ENCODE results near the gene FAR1. TPM values are rescaled to one million over a fixed set of nuclear protein-coding genes. Genes with fewer than 3 reads are reported as not detected.

The FAR1 gene
- total RNA-seq, 2 experiments from 2014 or later: 50.3 to 51.6 TPM

DNA sequence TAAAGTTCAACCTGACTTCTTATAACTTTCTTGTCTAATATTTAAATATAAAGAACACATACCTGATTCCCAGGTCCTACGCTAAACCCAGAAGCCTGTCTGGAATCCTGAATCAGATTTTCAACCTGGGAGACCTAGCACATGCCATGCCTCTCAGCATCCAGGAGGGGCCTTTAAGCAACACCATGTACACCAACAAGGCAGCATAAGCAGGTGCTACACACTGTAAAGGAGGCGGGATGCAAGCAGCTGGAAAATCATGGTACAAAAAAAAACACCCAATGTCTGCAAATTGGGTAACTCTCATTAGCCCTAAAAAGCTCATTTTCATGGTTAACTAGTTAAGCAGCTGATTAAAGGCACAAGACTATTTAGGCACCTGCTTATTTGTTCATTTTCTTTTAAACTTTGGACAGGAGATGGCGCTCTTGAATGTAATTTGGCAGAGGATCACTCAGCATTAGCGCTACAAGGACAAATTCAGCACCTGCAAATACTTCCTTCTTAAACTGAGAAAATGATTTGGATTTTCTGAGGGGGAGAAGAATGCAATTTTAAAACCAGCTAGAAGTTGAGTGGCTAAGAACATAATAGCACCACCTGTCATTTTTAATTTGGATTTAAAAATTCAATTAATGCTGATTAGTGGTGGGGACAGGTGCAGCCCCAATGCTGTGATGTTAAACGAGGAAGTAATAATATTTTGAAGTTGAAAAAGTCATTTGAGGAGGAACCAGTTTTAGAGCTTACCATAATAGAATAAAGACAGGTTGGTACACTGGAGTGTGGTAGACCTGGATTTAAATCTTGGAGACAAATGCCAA is 104.0 kb downstream of the FAR1 start:
- ChIA-PET CTCF (interaction anchor here (0.8 to 1.9 kb wide), 6 partner anchors 10 to 478 kb away, joined by 3 to 5 read pairs (median 4); partner anchors contain the start of gene SPON1), POLR2A (no interaction called here)

DNA sequence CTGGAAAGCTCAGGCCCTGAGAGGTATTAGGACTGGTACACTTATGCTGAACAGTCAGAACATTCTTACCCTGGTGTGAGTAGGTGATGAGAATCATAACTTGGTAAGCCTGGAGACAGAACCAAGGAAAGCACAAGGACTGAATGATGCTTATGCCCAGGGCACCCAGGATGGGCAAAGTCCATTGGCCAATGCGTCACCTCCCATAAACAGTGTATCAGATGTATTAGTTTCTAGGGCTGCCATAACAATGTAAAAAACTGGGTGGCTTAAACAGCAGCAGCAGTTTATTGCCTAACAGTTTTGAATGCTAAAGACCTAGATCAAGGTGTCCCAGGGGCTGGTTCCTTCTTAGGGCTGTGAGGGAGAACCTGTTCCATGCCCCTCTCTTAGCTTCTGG is 107.0 kb downstream of the FAR1 start:
- POLR2A ChIA-PET: no interaction called here
- CTCF ChIA-PET: interaction anchor here (1.6 kb wide), 1 partner anchor 181 kb away, joined by 5 read pairs; no protein-coding TSS in a partner anchor

DNA sequence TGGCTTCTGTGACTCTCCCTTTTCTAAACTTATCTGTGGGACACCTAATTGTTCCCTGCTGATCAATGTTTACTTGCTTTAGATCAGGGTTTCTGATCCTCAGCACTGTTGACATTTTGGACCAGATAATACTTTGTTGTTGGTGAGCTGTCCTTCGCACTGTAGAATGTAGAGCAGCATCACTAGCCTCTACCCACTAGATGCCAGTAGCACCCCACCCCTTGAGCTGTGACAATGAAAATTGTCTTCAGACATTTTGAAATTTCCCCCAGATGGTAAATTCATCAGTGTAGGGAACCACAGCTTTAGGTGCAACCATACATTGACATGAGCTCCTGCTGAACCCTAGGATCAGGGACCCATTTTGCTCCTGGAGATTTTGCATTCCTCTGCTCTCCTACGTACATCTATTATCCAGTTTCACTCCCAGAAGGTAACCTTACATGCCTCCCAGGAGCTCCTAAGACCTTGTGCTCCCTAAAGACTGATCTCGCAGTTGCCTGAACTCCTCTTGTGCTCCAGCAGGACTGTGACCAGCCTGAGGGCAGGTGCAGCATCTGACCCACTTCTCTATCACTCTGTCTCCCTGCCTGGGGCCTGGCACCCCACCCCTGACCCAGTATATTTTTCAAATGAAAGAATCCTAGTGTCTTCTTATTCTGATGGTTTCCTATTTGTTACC is 107.8 kb downstream of the FAR1 start:
- POLR2A ChIA-PET: no interaction called here
- CTCF ChIA-PET: interaction anchor here (1.3 to 1.6 kb wide), 2 partner anchors 10 to 180 kb away, joined by 4 to 5 read pairs; no protein-coding TSS in a partner anchor

DNA sequence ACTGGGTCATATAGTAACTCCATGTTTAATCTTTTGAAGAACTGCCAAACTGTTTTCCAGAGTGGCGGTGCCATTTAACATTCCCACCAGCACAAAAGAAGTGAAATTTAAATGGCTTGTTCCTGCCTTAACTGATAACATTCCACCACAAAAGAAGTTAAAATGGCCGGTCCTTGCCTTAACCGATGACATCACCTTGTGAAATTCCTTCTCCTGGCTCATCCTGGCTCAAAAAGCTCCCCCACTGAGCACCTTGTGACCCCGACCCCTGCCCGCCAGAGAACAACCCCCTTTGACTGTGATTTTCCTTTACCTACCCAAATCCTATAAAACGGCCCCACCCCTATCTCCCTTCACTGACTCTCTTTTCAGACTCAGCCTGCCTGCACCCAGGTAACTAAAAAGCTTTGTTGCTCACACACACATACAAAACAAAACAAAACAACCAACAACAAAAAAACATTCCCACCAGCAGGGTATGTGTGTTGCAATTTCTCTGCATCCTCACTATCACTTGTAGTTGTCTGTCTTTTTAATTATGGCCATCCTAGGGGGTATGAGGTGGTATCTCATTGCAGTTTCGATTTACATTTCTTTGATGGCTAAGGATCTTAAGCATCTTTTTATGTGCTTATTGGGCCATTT is 109.0 kb downstream of the FAR1 start:
- ChIA-PET POLR2A (interaction anchor here (0.7 kb wide), 1 partner anchor 125 kb away, joined by 3 read pairs; no protein-coding TSS in a partner anchor), CTCF (interaction anchor here (1.3 kb wide), 1 partner anchor 9 kb away, joined by 4 read pairs; no protein-coding TSS in a partner anchor)

DNA sequence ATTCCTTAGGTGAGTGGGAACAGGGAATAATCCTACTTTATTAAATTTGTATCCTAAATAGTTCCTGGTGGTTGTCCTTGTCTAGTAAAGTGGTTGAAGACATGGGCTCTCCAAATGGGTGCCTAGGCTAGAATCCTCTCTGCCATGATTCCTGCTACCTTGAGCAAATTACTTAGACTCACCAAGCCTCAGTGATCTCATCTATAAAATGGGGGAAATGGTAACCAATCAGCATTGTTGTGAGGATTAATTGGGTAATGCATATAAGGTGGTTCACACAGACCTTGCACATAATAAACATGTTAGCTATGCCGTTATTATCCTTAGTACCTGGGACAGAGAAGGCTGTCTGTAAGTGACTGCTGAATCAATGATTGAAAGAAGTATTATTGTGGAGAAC is 109.9 kb downstream of the FAR1 start:
- ChIA-PET POLR2A (no interaction called here), CTCF (no interaction called here)

DNA sequence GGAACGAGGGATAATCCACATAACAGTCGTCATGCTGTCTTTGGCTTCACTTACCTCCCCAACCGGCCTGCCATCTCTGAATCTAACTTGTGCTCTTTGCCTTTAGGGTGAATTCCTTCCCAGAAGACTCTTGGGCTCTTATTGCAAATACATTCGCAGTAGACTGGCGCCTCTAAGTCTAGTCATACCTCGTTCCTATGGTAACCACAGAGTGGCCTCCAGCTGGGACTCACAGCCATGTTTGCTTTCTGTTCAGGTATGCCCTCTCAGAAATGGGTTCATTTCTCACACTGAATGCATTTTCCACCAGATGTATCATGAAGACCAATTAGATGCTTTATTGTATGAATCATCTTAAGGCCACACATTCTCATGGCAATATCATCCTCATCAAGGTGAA is 112.7 kb downstream of the FAR1 start:
- POLR2A ChIA-PET: no interaction called here
- CTCF ChIA-PET: no interaction called here

Other genes starting within 250 kb of the FAR1 start
- gene BTBD10, start 205.4 kb upstream of the FAR1 start, total RNA-seq: 10 to 100 TPM; 22.5 TPM
- not detected for gene PTH, start 172.7 kb upstream of the FAR1 start, total RNA-seq